Esophagus muscularis mucosa (tissue), 4 donors: ENCODE measurements around the gene RNH1. TPM values are rescaled to one million over a fixed set of nuclear protein-coding genes. Genes with fewer than 3 reads are reported as not detected.
A peak's percentile ranks its signal among the peaks of the same experiment; 100 is the strongest.

Experiments used
- DNase-seq: peaks from one replicate; pipeline ENCODE4 v3.0.0-alpha.2; 2017; ENCODE audit errors: extremely low spot score
- H3K27ac ChIP-seq, 4 donors: fragments of 200-600 bp; sonication (generic); replicated peaks in 1 of 4; 1 replicate in 3 of 4; 2 replicates in 1 of 4; pipeline ENCODE4 v1.5.1; 2016 to 2019; ENCODE audit warnings: mild to moderate bottlenecking in 1 of 4
- H3K27me3 ChIP-seq, 4 donors: fragments of 200-600 bp; sonication (generic); one replicate each; pipeline versions ENCODE4 v1.5.1 to v1.6.0; 2016 to 2019
- H3K36me3 ChIP-seq, 4 donors: fragments of 200-600 bp; sonication (generic); one replicate each; pipeline ENCODE4 v1.5.1; 2016 to 2019
- H3K4me1 ChIP-seq, 4 donors: fragments of 200-600 bp; sonication (generic); one replicate each; pipeline ENCODE4 v1.5.1; 2016 to 2019
- H3K4me3 ChIP-seq, 4 donors: fragments of 200-600 bp; sonication (generic); 1 replicate in 2 of 4; 2 replicates in 2 of 4; pipeline ENCODE4 v1.5.1; 2016 to 2019; ENCODE audit warnings: mild to moderate bottlenecking in 4 of 4, moderate library complexity in 1 of 4
- H3K9me3 ChIP-seq, 4 donors: fragments of 200-600 bp; sonication (generic); 1 replicate in 3 of 4; 2 replicates in 1 of 4; pipeline ENCODE4 v1.5.1; 2016 to 2019
- CTCF ChIP-seq, 3 experiments: fragments of 200-600 bp in 2 of 3; fragments of 450-650 bp in 1 of 3; sonication (generic) in 2 of 3; IDR thresholded peaks; one replicate each; pipeline ENCODE4 v1.5.1; 2017 to 2019; ENCODE audit warnings: antibody characterized with exemption in 3 of 3, mild to moderate bottlenecking in 2 of 3, moderate library complexity in 1 of 3
- EP300 ChIP-seq: sonication (generic); formaldehyde crosslinking; IDR thresholded peaks from one replicate; pipeline ENCODE4 v1.6.1; 2017; ENCODE audit warnings: antibody characterized with exemption
- POLR2A ChIP-seq: fragments of 450-650 bp; IDR thresholded peaks from one replicate; pipeline ENCODE4 v1.6.1; 2017; ENCODE audit warnings: antibody characterized with exemption, moderate library complexity, mild to moderate bottlenecking, low read depth
- POLR2AphosphoS5 ChIP-seq, 2 donors: sonication (generic); formaldehyde crosslinking; IDR thresholded peaks; one replicate each; pipeline ENCODE4 v1.6.1; 2017; ENCODE audit warnings: antibody characterized with exemption in 2 of 2
- WGBS: methylation state at CpG from one replicate; pipeline ENCODE4 v1.1.5; 2018; 5-methylcytosine and 5-hydroxymethylcytosine counted together
- intact Hi-C: fragments of 100-400 bp; cut with DNase I; formaldehyde crosslinking; loops from one replicate; pipeline ENCODE4 v1.15.1; 2023
- total RNA-seq, 4 donors: library from RNA; depleted of rRNA; stranded (reverse); fragments of >200 nt; gene quantifications; one replicate each; pipeline versions ENCODE4 v1.1.0 to v1.2.1, GENCODE V29; 2016

RNH1 gene
- total RNA-seq, 4 donors from 2014 or later: 280 to 367 (median 334) TPM

GRCh38 chr11:468493-468892 is 38.5 kb downstream of the RNH1 start:
- no peak overlapping the region for H3K4me3 ChIP-seq
- WGBS: 63% methylated on average over 6 of the region's 6 CpGs

DNA sequence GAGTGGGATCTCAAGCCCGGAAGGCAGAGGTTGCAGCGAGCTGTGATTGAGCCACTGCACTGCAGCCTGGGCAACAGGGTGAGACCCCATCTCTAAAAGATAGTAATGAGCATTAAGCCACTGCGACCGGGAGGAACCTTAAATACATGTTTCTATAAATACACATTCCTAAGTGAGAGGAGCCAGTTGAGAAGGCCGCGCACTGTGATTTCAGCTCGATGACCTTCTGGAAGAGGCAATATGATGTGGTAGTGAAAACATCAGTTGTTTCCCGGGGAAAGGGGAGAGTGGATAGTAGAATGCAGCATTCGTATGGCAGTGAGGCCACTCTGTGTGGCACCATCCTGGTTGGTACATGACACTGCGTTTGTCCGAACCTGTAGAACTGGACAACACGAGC is 39.0 kb downstream of the RNH1 start:
- peaks cover 0 to 14% (median 7%) of the 10 kb centered on the region in 4 donors for H3K36me3 ChIP-seq
- no peak for DNase-seq
- H3K4me1 ChIP-seq: peaks cover 18 to 32% (median 28%) of the 10 kb centered on the region in 4 donors
- intact Hi-C loops: no loop called here
- no peaks in the 10 kb centered on the region for H3K9me3 ChIP-seq
- TF ChIP-seq CTCF (IDR thresholded peaks at IDR 0.05) (no peak), EP300 (no peak), POLR2A (no peak), POLR2AphosphoS5 (IDR thresholded peaks at IDR 0.05) (no peak)
- H3K4me3 ChIP-seq: no peak overlapping the region
- peak overlapping the region; percentile 73 to 79 (median 76) for H3K27ac ChIP-seq
- H3K27me3 ChIP-seq: no peaks in the 10 kb centered on the region
- 63% methylated on average over 12 of the region's 12 CpGs for WGBS

More at GRCh38 chr11:468493-468892, 38.5 kb downstream of the RNH1 start:
- peaks cover 18 to 32% (median 28%) of the 10 kb centered on the region in 4 donors for H3K4me1 ChIP-seq
- no peaks in the 10 kb centered on the region for H3K9me3 ChIP-seq
- H3K27ac ChIP-seq: peak overlapping the region; percentile 73 to 79 (median 76)
- peaks cover 0 to 14% (median 7%) of the 10 kb centered on the region in 4 donors for H3K36me3 ChIP-seq
- intact Hi-C loops: no loop called here
- DNase-seq: no peak
- no peaks in the 10 kb centered on the region for H3K27me3 ChIP-seq
- TF ChIP-seq CTCF (IDR thresholded peaks at IDR 0.05) (no peak), POLR2A (no peak), EP300 (no peak), POLR2AphosphoS5 (IDR thresholded peaks at IDR 0.05) (no peak)

- Histone ChIP-seq H3K4me3 (no peak overlapping the region), H3K27me3 (no peaks in the 10 kb centered on the region), H3K4me1 (peaks cover 25 to 31% (median 28%) of the 10 kb centered on the region in 4 donors), H3K36me3 (peaks cover 13 to 31% (median 17%) of the 10 kb centered on the region in 4 donors), H3K27ac (no peak overlapping the region), H3K9me3 (no peaks in the 10 kb centered on the region)
- WGBS: 81% methylated on average over 9 of the region's 9 CpGs
- TF ChIP-seq CTCF (IDR thresholded peaks at IDR 0.05) (no peak), POLR2AphosphoS5 (IDR thresholded peaks at IDR 0.05) (no peak), EP300 (no peak), POLR2A (no peak)
- DNase-seq: no peak
- intact Hi-C loops: no loop called here
Measured at GRCh38 chr11:465896-466530, 41.0 kb downstream of the RNH1 start.

DNA sequence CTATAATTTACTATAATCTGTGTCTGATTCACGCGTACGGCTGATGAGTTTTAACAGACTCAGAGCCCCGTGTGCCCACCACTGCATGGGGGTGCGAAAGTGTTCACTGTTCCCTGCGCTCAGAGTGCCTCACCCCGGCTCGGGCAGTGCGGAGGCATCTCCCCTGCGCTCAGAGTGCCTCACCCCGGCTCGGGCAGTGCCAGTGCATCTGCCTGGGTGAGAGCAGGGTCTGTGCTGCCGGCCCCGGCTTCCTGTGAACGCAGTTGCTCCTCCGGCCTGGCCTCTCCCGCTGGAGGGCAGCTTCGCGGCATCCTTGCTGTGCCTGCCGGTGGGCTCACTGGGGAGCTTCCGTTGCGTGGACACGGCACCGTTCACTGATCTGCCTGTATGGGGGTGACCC is 42.7 kb downstream of the RNH1 start:
- H3K4me1 ChIP-seq: peaks cover 12 to 20% (median 14%) of the 10 kb centered on the region in 4 donors
- intact Hi-C loops: no loop called here
- H3K36me3 ChIP-seq: peaks cover 14 to 48% (median 28%) of the 10 kb centered on the region in 4 donors
- H3K27ac ChIP-seq: no peak overlapping the region
- no peaks in the 10 kb centered on the region for H3K9me3 ChIP-seq
- WGBS: 92% methylated on average over 7 of the region's 24 CpGs
- H3K4me3 ChIP-seq: no peak overlapping the region
- no peaks in the 10 kb centered on the region for H3K27me3 ChIP-seq
- TF ChIP-seq POLR2AphosphoS5 (IDR thresholded peaks at IDR 0.05): no peak
- TF ChIP-seq EP300: no peak
- TF ChIP-seq CTCF (IDR thresholded peaks at IDR 0.05): no peak
- DNase-seq: no peak
